ENCODE measurements around the gene C12orf76. TPM values are rescaled to one million over a fixed set of nuclear protein-coding genes. Genes with fewer than 3 reads are reported as not detected.
"Not testable (repeated sequence)": the region's sequence is repeated elsewhere in the genome, so short reads cannot be mapped to it uniquely, and the experiment has no call there.

C12orf76 gene
- total RNA-seq, 1 donor from 2014 or later = 5.4 TPM

GRCh38 chr12:110015132-110015531 lies 33.2 kb downstream of the C12orf76 start:
- DNase-seq = no peak
- H3K27me3 ChIP-seq (ENCODE audit: low read depth) = no peaks in the 10 kb centered on the region
- intact Hi-C loops (cut with micrococcal nuclease) = no loop called here
- no peak for TF ChIP-seq CTCF (IDR thresholded peaks at IDR 0.05; ENCODE audit: borderline replicate concordance)
- no peak overlapping the region for H3K4me3 ChIP-seq
- H3K27ac ChIP-seq (replicated peaks) = peak overlapping the region; percentile 1
- peaks cover 76% of the 10 kb centered on the region for H3K36me3 ChIP-seq
- no peaks in the 10 kb centered on the region for H3K9me3 ChIP-seq (replicated peaks)
- peaks cover 5% of the 10 kb centered on the region for H3K4me1 ChIP-seq

- H3K27ac ChIP-seq (replicated peaks) = no peak overlapping the region
- intact Hi-C loops (cut with micrococcal nuclease) = no loop called here
Measured at GRCh38 chr12:110012659-110013058, 35.7 kb downstream of the C12orf76 start.

GRCh38 chr12:110012137-110012536 lies 36.2 kb downstream of the C12orf76 start:
- H3K9me3 ChIP-seq (replicated peaks) = peaks cover 5% of the 10 kb centered on the region
- peaks cover 5% of the 10 kb centered on the region for H3K4me1 ChIP-seq
- H3K27me3 ChIP-seq (ENCODE audit: low read depth) = no peaks in the 10 kb centered on the region
- H3K27ac ChIP-seq (replicated peaks) = no peak overlapping the region
- H3K36me3 ChIP-seq = peaks cover 48% of the 10 kb centered on the region
- no peak overlapping the region for H3K4me3 ChIP-seq
- no peak for DNase-seq
- intact Hi-C loops (cut with micrococcal nuclease) = no loop called here
- no peak for TF ChIP-seq CTCF (IDR thresholded peaks at IDR 0.05; ENCODE audit: borderline replicate concordance)

More at GRCh38 chr12:110012659-110013058, 35.7 kb downstream of the C12orf76 start:
- no peak for TF ChIP-seq CTCF (IDR thresholded peaks at IDR 0.05; ENCODE audit: borderline replicate concordance)
- Histone ChIP-seq H3K27me3 (ENCODE audit: low read depth) (no peaks in the 10 kb centered on the region), H3K9me3 (replicated peaks) (peaks cover 2% of the 10 kb centered on the region), H3K4me3 (no peak overlapping the region), H3K4me1 (peaks cover 5% of the 10 kb centered on the region), H3K36me3 (peaks cover 53% of the 10 kb centered on the region)
- DNase-seq = no peak

GRCh38 chr12:110010853-110011723 lies 37.2 kb downstream of the C12orf76 start:
- Histone ChIP-seq H3K4me3 (no peak overlapping the region), H3K4me1 (peaks cover 5% of the 10 kb centered on the region), H3K27me3 (ENCODE audit: low read depth) (no peaks in the 10 kb centered on the region), H3K36me3 (peaks cover 37% of the 10 kb centered on the region), H3K9me3 (replicated peaks) (peaks cover 5% of the 10 kb centered on the region), H3K27ac (replicated peaks) (no peak overlapping the region)
- intact Hi-C loops (cut with micrococcal nuclease) = no loop called here
- no peak for TF ChIP-seq CTCF (IDR thresholded peaks at IDR 0.05; ENCODE audit: borderline replicate concordance)
- DNase-seq = no peak

- intact Hi-C loops (cut with micrococcal nuclease); H3K4me3 ChIP-seq: not testable (repeated sequence)
Measured at GRCh38 chr12:110008681-110009398, 39.5 kb downstream of the C12orf76 start.

More at GRCh38 chr12:110008681-110009398, 39.5 kb downstream of the C12orf76 start:
- peaks cover 19% of the 10 kb centered on the region for H3K36me3 ChIP-seq
- H3K27me3 ChIP-seq (ENCODE audit: low read depth); DNase-seq; H3K9me3 ChIP-seq (replicated peaks); H3K4me1 ChIP-seq; H3K27ac ChIP-seq (replicated peaks): not testable (repeated sequence)
